Stimulated activated CD4-positive, alpha-beta T cell treated with anti-CD3 and anti-CD28 coated beads, TNF-alpha, amount 100 ng/mL, for 1 hour (primary cell): ENCODE data around the gene SLC30A10.
"Not testable (repeated sequence)": the region's sequence is repeated elsewhere in the genome, so short reads cannot be mapped to it uniquely, and the experiment has no call there.

ENCODE experiments used
- DNase-seq, 3 donors: peaks; one replicate each; pipeline ENCODE4 v3.0.0-alpha.2; 2020; ENCODE audit warnings: low read depth in 3 of 3, low spot score in 1 of 3

SLC30A10 gene

DNA sequence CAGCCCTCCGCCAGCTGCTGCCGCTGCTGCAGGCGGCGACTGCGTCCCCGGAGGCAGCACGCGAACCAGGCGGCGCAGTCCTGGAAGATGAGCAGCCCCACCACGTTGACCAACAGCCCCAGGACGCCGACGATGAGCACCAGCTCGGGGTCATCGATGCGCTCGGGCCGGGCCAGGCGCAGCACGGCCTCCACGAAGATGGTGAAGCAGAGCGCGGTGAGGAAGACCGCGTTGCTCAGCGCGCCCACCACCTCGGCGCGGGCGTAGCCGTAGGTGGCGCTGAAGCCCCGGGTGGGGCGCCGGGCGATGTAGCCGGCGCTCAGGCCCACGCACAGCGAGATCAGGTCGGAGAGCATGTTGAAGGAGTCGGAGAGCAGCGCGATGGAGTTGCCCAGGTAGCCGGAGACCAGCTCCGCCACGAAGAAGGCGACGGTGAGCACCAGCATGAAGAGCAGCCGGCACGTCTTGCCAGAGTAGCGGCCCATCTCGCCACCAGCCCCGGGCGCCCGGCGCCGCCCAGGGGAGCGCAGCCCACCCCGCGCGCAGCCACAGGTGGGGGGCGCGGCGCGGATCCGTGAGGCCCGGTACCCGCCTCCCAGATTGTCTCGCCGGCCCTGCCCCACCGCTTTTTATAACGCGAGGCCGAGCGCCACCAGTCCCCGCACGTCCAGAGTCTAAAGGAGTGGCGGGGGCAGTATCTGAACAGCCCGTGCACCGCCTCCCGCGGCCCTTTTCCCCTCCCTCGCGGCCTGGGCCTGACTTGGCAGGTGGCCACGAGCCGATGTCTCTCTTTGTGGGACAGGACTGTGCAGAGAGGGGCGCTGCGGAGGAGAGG, at the start of gene SLC30A10:
Gene SLC30A10, minus strand, starts transcription at position 602 of the 835 bp plus-strand sequence. Its CDS starts 117 bp downstream, at position 485.
- DNase-seq: no peak

DNA sequence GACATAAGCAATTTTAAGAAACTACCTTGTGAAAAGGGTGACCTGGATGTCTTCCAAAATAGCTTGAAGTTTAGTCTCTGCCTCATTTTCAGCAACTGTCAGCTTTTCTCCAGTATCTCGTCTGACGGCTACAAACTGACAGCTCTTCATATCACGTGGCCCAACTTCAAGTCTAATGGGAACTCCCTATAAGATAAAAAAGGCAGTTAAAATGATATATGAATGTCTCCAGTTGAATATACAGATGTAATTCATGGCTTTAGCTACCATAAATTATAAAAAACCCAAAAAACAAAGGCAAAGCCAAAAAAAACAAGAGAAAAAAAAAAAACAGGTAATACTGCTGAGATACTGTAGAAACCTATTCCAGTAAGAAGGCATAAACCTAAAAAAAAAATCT, 44.9 kb upstream of the SLC30A10 start:
- DNase-seq: no peak

DNA sequence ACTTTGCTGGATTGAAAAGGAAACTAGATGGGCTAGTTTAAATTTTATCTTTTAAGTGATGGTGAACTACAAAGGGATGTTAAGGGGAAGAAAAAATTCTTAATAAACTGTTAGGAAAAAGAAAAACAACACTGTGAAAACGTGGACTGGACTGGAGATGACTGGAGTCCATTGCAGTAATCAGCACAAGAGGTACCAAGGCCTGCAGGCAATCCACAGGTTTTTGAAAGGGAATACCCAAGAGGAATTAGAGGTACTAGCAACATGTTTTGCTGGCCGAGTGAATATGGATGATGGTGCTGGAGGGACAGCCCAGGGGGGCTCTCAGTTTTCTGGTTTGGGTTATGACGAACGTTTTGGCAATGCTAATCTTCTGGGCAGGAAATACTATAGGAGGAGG, 39.0 kb upstream of the SLC30A10 start:
- no peak for DNase-seq

- no peak for DNase-seq
Observed at GRCh38 chr1:219966071-219966349, 37.7 kb upstream of the SLC30A10 start.

DNA sequence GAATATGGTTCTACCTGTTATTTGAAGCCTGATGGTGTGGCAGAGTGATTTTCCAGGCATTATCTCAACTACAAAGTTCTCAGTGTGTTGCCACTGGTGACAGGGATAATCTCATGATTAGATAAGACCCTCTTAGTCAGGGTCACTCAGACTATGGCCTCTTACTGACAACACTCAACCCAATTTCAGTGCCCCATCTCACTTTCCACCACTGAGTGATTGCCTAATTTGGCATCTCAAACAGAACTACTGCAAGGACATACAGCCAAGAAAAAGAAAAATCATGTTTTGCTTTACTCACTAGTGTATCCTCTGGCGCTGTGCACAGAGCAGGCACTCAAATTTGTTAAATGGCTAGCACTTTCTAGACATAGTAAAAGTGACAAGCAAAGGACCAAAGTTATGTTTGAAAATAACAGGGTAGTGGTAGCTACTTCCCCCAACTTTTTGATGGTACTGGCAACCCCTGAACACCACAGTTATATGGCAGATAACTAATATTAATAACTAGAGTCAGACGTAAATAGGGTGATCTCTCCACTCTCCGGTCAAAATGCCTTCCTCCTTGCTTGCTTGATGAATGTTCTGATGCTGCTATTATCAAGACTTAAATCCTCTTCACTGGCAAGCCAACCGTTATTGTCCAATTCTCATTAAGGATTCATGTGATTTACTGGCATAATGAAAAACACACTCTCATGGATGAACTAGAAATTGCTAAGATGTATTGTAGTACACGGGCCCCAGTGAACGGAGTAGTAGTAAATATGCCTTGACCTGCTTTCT, 37.1 kb upstream of the SLC30A10 start:
- DNase-seq: no peak

GRCh38 chr1:219963432-219963831, 35.1 kb upstream of the SLC30A10 start:
- DNase-seq: no peak

DNA sequence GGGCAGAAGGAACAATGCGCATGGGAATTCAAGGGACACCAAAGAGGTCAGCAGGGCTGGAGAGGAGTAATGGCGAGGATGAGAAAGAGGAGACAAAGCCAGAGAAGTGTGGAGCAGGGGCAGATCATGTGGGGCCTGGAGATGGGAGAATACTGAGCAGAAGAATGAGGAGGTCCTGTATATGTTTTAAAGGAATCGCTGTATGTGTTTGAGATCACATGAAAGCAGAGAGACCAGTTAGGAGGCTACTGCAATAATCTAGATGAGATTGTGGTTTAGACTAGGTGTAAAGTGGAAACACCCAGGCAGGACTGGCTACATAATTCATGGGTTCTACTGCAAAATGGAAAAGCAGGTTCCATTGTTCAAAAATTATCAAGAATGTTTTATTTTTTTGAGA, 33.3 kb upstream of the SLC30A10 start:
- no peak for DNase-seq

GRCh38 chr1:219959540-219960203, 31.3 kb upstream of the SLC30A10 start:
- DNase-seq: no peak

- DNase-seq: no peak
Observed at GRCh38 chr1:219958875-219959417, 30.6 kb upstream of the SLC30A10 start.

DNA sequence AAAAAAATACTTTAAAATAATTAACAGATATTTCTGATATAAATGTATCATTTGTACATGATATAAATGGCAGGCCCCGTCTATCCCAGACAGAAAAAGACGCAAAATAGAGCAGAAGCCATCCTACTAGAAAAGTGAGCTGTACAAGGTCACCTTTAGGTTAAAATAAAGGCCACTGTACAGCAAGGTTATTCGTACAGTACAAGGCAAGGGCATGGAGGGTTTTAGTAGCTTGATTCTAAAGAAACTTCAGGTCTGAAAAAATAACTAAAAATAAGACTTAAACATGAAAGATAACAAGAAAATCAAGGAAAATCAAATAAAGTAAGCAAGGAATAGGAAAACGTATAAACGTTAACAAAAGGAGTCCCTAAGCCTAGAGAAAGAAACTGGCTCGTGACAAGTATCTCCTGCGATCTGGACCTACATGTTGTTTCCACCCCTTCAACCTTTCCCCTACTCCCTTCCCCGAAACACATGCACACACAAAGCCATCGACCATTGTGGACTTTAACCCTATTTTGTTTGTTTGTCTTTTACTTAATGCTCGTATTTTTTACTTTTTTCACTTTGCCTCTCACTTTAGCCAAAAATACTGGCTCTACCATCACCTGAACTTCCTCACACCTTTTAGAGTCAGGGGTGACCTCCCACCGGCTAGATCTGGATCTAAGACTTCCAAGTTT, 26.5 kb upstream of the SLC30A10 start:
- DNase-seq: no peak

DNA sequence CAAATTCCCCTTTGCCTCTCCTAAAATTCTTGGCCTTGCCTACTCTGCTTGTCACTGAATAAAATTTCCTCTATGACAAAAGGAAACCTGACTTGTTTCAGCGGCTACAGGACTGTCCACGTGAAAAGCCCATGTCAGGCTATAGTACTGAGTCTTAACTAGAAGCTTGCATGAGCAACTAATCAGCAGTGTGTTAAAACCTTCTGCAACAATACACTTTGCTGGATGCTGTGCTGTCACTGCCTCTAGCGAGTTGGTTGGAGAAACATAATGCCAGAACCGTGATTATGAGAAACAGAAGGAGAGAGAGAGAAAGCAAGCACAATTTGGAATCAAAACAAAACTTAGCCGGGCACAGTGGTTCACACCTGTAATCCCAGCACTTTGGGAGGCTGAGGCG, 25.7 kb upstream of the SLC30A10 start:
- DNase-seq: no peak

DNA sequence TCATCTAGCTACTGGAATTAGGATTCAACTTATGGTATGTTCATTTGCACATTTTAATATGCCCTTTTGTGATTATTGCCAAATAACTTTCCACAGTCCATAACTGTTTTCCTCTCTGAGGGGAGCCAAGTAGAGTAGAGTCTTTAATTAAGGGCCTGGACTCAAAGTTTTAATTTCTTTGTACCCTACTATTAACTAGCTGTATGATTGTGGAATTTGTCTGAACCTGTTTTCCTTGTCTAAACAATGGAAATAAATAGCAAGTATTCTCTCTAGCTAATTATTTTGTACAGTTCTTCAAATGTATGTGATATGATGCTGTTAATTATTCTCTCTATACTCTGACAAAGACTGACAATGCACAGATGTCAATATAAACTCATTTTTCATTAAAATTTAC, 24.0 kb upstream of the SLC30A10 start:
- DNase-seq: no peak

DNA sequence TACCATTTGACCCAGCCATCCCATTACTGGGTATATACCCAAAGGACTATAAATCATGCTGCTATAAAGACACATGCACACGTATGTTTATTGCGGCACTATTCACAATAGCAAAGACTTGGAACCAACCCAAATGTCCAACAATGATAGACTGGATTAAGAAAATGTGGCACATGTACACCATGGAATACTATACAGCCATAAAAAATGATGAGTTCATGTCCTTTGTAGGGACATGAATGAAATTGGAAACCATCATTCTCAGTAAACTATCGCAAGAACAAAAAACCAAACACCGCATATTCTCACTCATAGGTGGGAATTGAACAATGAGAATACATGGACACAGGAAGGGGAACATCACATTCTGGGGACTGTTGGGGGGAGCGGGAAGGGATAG, 20.9 kb upstream of the SLC30A10 start:
- DNase-seq: not testable (repeated sequence)

- DNase-seq: not testable (repeated sequence)
Observed at GRCh38 chr1:219948766-219949165, 20.4 kb upstream of the SLC30A10 start.

GRCh38 chr1:219945795-219946194, 17.4 kb upstream of the SLC30A10 start:
- no peak for DNase-seq

DNA sequence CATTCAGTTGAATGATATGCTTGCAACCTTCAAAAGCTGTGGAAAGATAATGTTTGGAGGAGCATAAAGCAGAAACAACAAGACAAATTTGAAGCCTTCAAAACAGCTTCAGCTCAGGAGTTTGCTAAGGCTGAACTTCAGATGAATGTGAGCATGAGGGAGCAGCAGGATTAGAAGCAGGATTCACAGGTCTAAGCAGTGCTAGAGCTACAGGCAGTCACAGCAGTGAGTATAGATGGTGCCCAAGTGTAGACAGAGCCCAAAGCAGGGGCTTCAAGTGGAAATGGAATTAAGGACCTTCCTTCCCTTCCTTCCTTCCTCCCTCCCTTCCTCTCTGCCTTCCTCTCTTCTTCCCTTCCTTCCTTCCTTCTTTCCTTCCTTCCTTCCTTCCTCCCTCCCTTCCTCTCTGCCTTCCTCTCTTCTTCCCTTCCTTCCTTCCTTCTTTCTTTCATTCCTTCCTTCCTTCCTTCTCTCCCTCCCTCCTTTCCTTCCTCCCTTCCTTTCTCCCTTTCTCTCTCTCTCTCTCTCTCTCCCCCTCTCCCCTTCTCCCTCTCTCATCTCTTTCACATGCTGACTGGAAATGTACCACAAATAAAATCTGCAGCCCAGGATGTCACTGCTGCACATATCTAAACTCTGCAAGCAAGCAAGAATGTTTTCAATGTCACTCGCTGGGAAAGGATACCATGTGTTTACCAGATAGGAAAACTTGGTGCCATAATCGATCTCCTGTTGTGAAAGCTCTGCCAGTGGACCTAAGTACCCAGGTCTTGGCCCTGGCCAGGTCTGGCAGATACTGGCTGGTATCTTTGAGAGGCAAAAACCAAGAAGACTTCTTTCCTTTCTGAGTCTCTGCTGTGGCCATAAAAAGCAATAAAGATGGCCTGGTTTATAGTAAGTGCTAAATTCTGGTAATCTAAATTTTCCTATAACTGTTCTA, 13.1 kb upstream of the SLC30A10 start:
- no peak for DNase-seq

GRCh38 chr1:219940707-219941106, 12.3 kb upstream of the SLC30A10 start:
- no peak for DNase-seq

DNA sequence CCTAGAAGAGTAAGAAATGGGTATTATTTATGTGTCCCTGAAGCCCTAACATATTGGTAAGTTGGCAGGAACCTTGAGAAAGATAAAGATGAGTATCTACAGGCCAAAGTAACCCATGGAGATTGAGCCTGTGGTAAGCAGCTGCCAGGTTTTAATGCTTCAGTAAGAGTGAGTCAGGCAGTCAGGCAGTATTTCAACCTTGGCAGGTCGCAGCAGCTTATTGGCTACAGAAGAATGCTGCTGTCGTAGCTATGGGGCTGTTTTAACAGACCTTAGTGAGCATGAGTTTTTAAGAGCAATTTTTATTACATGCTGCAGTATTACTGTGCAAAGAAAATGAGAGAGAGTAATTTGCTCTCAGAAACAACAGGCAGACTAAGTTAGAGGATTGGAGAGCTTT, 10.3 kb upstream of the SLC30A10 start:
- no peak for DNase-seq

GRCh38 chr1:219933763-219934162, 5.4 kb upstream of the SLC30A10 start:
- DNase-seq: not testable (repeated sequence)

GRCh38 chr1:219931033-219931432, 2.7 kb upstream of the SLC30A10 start:
- DNase-seq: no peak
